Bone marrow (tissue), 2 donors: ENCODE measurements around the gene MRPS24.
"Not testable (repeated sequence)": the region's sequence is repeated elsewhere in the genome, so short reads cannot be mapped to it uniquely, and the experiment has no call there.

Experiments
- DNase-seq, 2 donors: peaks; one replicate each; lab custom pipeline; 2025; lab: John Stamatoyannopoulos, UW

The MRPS24 gene

DNA sequence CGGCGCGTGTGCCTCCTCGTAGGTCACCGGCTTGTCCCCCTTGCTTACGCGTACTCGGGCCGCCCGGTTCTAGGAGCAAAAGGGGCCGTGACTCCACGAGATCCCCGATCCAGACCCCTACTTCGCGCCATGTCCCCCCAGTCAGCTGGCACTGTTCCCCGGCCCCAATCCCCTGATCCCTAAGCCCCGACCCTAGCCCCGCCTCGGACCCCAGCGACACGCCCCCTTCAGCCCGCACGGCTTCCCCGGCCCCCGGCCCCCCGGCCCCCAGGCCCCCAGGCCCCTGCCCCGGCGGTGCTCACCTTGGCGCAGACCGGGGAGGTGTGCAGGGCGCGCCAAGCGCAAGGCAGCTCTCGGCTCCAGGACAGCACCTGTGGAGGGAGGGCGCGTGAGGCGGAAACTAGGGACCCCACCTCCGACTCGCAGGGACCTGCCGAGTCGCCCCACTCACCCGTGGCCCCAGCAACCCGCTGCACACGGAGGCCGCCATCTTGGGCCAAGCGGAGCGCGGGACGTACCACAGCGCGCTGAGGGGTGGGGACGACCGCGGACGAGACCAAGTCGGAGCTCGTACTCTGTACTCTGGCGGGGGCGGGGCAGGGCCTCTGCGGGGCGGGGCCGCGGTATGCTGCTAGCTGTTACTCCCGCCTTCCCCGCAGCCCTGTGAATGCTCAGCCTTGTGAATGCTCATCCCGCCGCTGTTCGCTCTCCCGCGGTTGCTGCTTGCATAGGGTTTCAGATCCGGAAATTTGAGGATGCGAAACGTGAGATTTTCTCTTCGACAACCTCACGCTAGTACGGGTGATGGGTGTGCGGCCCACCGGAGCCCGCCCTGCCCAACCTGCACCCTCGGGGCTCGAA, at the start of gene MRPS24:
Gene MRPS24, minus strand, starts transcription at position 512 of the 861 bp plus-strand sequence. Its CDS starts 22 bp downstream, at position 490.
- DNase-seq = peak; percentile 87 to 94

DNA sequence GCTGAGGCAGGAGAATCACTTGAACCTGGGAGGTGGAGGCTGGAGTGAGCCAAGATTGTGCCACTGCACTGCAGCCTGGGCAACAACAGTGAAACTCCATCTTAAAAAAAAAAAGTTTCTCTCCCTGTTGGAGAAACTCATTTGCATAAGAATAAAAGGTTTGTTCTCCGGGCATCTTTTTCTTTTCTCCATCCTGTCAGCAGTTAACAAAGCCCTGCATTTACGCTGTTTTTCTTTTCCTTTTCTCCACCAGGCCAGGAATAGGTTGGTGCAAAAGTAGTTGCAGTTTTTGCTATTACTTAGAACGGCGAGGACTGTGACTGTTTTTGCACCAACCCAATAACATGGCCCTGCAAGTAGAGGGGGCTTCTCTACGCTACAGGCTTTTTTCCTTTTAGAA, 46.6 kb upstream of the MRPS24 start:
- no peak for DNase-seq

DNA sequence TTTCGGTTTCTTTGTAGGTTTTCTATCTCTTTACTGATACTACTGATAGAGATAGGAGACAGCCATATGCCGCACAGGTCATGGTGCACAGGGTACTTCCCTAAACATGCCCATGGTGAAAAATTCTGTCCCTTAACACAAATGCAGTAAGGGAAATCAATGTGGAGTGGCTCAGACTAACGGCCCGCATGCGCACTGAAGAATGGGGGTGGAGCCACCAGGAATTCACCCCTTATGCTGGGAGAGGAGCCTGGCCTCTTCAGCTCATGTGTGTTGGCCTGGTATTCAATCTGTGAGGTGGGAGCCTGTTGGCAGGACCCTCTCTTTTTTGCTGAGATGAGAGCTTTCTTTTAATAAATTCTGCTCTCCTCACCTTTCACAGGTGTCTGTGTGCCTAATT, 45.5 kb upstream of the MRPS24 start:
- no peak for DNase-seq

DNA sequence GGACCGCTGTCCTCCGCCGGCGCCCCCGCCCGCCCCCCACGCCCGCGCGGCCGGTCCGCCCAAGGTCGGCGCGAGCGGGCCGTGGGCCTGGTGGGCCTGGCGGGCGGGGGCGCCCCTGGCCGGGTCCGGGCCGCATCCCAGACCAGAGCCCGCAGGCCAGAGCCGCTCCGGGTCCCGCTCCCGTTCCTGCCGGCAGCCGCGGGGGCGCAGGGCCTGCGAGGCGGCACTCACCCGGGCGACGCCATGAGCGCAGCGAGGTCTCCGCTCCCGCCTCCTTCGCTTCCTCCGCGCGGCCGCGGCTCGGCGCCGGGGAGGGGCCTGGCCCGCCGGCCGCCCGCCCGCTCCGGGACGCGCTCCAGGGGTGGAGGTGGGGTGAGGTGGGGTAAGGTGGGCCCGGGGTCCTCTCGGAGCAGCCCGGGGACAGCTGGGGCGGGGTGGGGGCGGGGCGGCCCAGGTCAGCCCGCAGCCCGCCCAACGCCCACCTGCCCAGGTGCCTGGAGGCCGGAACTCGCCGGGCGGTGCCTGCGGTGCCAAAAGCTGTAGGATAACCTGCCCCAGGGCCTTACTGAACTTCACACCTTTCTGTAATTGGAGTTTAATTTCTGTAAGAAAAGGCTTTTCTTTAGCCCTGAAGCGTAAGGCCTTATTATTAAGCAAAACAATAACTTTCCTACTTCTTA, 37.2 kb upstream of the MRPS24 start, which contains the start of gene URGCP:
Gene URGCP, minus strand, starts transcription at position 266 of the 680 bp plus-strand sequence. Its CDS starts 21 bp downstream, at position 245.
- DNase-seq = peak in 1 of 2 donors; percentile 31

DNA sequence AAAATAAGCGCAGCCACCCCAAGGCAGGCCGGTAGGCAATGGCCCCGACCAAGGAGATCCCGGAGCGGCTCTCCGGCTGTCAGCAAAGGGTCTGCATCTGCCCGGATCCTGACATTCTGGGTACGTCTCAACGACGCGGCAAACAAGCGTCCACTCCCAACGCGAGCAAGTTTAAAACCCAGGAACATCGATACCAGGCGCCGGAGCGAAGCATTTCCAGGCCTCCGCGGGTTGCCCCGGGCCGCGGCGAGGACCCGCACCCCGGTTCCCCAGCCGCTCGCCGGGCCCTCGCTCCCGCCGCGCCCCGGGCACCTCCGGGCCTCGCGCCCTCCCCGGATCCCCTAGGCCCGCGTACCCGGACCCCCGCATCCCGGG, 36.6 kb upstream of the MRPS24 start:
- DNase-seq = peak in 1 of 2 donors; percentile 31

DNA sequence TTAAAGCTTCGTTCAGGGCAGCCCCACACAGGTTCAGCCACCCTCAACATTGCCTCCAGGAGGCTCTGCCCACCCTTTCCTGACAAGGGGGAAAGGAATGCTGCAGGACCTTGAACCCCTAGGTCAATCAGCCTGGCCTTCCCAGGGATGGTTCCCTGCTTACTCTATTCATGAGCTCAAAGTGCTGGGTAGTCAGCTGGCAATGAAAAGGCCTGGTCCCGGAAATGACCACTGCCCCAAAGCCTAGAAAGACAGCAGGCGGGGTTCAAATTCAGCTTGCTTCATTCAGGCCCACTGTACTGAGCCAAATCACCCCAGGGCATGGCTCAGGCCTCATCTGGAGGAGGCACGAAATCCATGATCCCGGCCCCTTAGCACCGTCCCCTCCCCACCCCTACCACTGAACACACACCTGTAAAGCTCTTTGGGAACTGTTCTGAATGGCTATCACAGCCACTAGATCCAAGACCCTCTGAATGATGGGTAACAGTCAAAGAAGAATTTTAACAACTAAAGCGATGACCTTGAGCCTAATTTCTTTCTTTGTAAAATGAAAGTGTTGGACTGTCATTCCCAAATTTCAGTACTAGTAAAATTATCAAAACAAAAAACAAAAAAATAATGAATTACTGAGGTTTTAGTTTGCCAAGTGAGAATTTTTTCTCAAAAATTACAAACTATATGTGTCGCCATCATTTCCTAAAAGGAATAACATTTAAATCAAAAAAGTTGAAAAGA, 36.1 kb upstream of the MRPS24 start:
- no peak for DNase-seq

DNA sequence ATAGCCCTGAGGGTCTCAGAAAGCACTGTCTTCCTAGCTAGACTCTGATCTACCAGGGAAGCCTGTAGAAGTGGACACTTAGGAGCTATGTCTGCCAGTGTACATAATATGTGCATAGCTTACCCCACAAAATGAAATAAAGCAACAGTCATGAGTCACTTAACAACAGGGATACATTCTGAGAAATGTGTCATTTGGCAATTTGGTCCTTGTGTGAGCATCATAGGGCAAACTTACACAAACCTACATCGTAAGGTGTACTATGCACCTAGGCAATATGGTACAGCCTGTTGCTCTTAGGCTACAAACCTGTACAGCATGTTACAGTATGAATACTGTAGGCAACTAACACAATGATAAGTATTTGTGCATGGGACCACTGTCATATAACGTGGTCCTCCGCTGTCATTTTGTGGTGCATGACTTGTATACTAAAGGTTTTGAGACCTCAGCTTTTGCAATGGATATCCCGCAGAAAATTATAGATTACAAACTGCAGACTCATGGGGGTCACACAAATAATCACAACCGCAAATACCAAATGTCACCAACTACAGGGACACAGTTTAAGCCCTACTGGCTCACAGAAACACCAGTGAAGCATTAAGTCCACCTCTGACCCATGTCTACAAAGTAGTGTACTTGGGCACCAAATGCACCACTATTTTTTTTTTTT, 35.4 kb upstream of the MRPS24 start:
- no peak for DNase-seq

DNA sequence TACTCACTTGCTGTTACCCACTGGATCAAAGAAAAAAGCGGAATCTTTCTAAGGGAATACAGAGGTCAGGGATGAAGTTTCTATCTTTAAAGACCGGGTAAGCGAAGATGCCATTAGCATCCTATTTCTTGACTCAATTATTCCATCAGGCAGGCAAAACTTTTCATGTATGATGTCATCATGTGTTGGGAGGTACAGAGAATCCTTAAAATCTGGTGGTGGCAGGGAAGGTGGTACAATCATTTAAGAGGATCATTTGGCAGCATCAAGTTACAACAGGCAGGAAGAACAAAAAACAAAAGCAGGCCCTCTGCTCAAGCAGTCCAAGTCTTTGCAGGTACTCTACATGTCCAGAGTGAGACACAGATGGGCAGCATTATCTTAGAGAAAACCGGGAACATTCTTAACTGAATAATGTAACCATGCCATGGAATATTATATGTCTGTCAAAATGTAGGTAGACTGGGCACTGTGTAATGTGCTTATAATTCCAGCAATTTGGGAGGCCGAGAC, 33.3 kb upstream of the MRPS24 start:
- DNase-seq = no peak

DNA sequence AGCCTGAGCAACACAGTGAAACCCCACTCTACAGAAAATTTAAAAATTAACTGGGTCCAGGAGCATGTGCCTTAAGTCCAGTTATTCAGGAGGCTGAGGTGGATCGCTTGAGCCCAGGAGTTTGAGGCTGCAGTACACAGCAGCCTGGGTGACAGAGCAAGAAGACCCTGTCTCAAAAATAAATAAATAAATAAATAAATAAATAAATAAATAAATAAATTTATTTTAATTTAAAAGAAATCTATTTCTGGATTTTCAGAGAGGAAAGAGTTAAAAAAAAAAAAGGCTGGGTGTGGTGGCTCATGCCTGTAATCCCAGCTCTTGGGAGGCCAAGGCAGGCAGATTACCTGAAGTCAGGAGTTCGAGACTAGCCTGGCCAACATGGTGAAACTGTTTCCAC, 29.3 kb upstream of the MRPS24 start:
- not testable (repeated sequence) for DNase-seq

DNA sequence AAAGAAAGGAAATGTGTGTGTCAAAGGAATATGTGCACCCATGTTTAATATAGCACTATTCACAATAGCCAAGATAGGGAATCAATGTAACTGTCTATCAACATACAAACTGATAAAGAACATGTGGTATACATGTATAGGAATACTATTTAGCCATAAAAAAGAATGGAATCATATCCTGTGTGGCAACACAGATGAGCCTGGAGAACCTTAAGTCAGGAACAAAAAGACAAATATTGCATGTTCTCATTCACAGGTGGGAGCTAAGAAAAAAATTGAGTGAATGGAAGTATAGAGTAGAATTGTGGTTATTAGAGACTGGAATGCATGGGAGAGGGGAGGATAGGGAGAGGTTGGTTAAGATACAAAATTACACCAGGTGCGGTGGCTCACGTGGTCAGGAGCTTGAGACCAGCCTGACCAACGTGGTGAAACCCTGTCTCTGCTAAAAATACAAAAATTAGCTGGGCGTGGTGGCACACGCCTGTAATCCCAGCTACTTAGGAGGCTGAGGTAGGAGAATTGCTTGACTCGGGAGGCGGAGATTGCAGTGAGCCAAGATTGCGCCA, 26.6 kb upstream of the MRPS24 start:
- no peak for DNase-seq

DNA sequence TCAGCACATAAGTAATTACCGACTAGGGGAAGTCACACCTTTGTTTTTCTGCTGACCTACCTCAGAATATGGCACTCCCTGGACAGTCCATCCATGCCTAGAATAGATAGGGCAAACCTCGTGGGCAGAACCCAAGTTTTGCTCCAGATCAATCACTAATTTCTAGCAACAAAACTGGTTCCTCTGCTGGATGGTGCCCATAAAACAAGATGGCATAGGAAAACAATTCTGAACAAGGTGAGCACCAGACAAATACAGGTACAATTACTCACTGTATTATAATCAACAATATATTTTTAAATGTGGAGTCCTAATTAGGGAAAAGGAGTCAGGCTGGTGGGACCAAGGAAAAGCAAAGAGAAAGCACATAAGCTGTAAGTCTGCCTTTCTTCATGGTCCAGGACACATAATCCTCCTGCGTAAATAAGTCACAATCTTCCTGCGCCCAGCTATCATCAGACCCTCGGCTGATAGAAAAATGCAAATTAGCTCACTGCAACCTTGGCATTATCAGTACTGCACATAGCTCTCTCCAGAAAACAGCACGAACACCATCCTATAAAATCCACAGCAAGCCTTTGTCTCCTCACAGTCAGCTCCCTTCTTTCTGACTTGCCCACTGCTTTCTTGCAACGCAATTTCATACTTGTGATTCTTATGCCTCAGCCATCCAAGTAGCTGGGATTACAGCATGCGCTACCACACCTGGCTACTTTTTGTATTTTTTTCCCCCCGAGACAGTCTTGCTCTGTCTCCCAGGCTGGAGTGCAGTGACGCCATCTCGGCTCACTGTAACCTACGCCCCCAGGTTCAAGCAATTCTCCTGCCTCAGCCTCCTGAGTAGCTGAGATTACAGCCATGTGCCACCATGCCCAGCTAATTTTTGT, 22.0 kb upstream of the MRPS24 start:
- no peak for DNase-seq

DNA sequence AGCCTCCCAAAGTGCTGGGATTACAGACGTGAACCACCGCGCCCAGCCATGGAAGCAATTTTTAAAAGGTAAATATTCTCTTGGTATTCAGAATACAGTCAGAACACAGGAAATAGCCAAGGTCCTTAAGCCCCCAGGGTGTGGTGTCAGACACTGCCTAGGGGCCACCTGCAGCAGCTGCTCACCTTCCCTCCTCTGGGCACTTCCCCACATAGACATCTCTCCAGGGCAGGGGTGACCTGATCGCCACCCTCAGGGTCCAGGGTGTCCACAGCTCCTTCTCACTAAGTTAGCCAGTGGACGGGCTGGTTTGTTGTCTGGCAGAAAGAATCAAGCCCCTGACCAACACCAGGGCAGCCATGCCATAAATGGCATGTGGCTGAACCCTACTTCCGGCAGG, 21.2 kb upstream of the MRPS24 start:
- DNase-seq = no peak

DNA sequence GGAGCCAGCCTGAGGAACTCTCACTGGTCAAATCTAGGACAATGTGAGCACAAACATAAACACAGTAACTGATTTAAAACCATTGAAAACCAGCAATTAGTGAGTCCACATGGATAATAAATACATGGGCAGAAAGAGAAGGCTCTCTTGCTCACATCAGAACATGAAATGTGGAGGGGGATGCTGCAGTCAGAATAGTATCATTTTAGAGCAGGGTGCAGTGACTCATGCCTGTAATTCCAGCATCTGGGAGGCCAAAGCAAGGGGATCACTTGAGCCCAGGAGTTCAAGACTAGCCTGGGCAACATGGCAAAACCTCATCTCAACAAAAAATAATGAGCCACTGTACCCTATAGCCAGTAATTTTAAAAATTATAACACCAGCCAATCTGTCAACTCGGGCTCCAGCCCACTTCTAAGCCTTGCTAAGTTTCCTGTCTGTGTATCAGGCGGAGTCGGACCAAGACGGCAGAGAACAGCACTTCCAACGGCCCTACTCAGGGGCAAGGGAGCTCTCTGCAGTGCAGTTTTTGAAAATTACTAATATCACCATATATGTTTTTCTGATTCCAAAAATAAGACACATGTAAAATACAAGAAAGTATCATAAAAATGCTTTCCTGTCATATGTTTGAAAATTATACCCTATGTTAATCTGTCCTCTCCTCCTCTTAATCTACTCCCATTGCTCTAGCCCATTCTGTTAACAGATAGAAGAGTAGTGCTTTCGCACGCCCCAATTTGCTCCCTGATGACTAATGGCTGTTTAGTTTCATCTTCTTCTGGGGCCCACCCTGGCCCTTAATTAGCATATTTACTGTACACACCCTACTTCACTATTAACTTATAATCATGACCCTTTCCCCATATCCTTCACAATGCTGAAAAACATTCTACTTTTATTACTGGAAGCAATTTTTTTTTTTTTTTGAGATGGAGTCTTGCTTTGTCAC, 20.0 kb upstream of the MRPS24 start:
- peak in 1 of 2 donors; percentile 12 for DNase-seq

DNA sequence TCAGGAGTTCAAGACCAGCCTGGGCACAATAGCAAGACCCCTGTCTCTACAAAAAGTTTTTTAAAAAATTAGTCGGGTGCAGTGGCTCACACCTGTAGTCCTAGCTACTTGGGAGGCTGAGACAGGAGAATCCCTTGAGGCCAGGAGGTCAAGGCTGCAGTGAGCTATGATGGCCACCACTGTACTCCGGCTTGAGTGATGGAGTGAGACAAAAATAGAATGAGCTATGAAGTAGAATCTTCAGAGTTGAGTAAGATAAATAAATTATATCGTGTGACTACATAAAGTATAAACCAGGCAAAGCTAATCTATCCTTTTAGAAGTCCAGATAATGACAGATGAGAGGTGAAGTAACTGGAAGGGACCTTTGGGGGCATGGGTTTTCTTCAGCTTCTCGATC, 15.3 kb upstream of the MRPS24 start:
- DNase-seq = no peak

DNA sequence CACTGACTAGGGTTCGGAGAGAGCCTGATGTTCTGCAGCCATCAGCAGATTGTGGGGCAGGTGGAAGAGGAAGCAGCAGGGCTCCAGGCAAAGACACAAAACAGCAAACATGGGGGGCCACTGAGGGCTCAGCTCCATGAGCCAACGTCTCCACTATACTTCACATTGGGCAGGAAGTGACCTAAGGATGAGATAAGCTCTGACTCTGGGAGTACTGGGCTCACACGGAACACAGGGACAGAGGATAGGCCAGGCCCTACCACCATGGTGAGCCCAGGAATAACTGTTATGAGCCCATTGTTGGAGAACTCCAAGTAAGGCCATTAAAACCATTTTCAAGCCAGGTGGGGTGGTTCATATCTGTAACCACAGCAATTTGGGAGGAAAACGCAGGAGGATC, 14.9 kb upstream of the MRPS24 start:
- no peak for DNase-seq

DNA sequence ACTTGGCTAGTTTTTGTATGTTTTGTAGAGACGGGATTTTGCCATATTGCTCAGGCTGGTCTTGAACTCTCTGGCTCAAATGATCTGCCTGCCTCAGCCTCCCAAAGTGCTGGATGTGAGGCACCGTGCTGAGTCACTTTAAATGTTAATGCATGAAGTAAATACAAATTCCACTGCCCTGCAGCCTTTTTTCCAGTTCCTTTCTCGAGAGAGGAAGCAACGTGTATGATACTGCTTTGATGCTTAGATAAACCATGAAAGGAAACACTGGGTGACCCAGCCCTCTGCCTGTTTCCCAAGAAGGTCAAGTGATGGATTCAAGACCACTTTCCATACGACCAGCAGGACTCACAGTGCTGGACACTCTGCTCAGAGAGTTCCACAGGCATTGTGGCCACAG, 11.3 kb upstream of the MRPS24 start:
- no peak for DNase-seq

DNA sequence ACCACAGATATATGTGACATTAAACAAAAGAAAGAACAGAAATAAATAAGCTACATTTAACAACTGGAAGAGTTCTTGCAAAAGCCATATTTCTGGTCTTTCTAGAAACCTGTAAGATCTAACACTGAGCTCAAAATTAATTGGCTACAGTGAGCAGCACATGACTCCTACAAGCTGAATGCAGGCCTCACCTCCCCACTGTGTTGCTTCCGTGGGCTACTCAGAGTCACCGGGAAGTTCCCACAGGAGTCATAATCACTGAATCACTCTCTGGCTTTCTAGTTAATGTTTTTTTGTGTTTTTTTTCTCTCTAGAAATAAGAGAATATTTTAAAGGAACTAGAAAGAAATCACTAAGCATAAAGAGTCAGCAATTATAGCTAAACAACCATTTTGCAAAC, 10.2 kb upstream of the MRPS24 start:
- no peak for DNase-seq

DNA sequence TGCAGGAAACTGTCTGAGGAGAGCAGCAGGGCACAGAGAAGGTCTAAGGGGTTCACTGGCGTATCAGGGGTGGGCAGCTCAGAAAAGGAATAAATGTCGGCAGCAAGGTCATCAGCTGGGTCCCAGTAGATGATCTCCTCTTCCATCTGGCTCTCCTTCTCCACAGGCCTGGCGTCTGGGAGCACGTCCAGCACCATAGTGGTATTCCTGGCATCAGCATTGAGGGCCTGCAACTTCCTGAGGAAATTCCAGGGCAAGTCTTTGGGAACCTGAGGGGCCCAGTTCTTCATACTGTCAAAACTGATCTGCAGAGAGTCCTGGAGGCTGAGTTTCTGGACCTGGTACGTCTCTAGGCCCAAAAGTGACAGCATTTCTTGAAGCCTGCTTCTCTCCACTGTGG, 9.6 kb upstream of the MRPS24 start:
- no peak for DNase-seq
